ENCODE measurements around the gene GABPB1.

The GABPB1 gene

GRCh38 chr15:50236433-50236832, 118.6 kb downstream of the GABPB1 start:
- no peak for DNase-seq

- DNase-seq = no peak
Measured at GRCh38 chr15:50235794-50236193, 119.2 kb downstream of the GABPB1 start.

DNA sequence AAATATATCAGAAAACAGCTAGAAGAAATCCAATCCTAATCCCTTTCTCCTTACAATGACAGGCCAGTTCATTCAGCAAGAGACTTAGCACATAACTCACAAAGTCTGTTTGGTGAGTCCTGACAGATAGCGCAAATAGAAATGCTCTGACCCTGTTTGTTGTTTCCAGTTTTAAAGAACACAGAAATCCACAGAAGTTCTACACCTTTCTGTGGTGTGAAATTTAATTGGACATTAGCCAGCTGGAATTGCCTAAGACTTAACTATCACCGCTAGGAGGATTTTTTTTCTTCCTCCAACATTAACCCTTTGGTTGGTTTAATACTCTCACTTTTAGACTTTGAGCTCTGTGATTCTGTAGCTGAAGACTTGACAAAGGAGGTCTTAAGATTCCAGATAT, 120.2 kb downstream of the GABPB1 start:
- no peak for DNase-seq

GRCh38 chr15:50233192-50233736, 121.7 kb downstream of the GABPB1 start:
- DNase-seq = no peak

DNA sequence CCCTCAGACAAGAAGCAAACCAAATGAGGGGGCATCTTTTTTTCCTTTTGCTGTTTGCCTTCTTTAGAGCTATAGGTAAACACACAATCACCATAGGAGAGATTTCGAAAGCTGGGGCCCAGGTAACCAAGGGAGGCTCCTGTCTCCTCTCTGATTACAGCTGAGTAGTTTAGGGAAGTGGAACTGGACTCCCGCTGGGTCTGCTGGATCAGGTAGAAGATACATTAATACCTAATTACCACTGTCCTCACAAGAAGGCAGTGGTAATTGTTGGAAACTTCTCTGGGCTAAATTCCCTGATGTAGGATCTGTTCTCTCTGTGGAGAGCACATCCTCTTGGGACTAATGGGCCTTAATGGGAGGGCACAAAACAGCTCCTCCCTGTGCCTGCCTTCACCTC, 122.2 kb downstream of the GABPB1 start:
- DNase-seq = no peak

DNA sequence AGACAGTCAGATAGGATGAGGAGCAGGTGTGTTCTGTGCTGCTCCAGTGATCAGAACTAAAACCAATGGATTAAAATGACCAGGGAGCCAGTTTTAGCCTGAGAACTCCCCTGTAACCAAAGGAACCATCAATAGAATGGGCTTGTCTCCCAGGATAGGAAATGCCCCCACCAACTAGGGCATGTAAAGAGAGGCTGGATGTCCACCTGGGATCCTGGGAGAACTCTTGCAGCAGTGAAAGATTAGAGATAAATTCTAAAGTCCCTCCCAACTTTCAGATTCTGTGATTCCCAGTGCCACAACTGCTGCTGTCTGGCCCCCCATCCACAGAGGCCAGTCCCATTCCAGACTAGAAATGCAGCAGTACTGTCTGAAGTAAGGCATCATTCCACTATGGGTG, 123.2 kb downstream of the GABPB1 start:
- DNase-seq = no peak

GRCh38 chr15:50229336-50229735, 125.7 kb downstream of the GABPB1 start:
- DNase-seq = no peak

GRCh38 chr15:50228866-50229265, 126.1 kb downstream of the GABPB1 start:
- no peak for DNase-seq

GRCh38 chr15:50227076-50227475, 127.9 kb downstream of the GABPB1 start:
- no peak for DNase-seq

GRCh38 chr15:50225938-50226337, 129.1 kb downstream of the GABPB1 start:
- no peak for DNase-seq
